Right renal pelvis (tissue), 4 donors: ENCODE results near the gene TRMT6. TPM values are rescaled to one million over a fixed set of nuclear protein-coding genes. Genes with fewer than 3 reads are reported as not detected.

Experiments
- DNase-seq, 4 donors: peaks; one replicate each; pipeline ENCODE4 v3.0.0-alpha.2; 2013; ENCODE audit warnings: low read depth in 4 of 4, low spot score in 3 of 4, missing footprints in 1 of 4
- polyA plus RNA-seq, 4 donors: library from polyadenylated mRNA; unstranded; fragments of 120-200 nt; gene quantifications; one replicate each; pipeline ENCODE4 v1.2.1, GENCODE V29; 2013; ENCODE audit not compliant: insufficient read length in 4 of 4

TRMT6 gene
- polyA plus RNA-seq, 4 donors, result 17.2 to 21.6 (median 20.1) TPM

- DNase-seq, result no peak
Observed at GRCh38 chr20:5913166-5913565, 37.2 kb downstream of the TRMT6 start.

- DNase-seq, result no peak
Observed at GRCh38 chr20:5910186-5910585, 40.1 kb downstream of the TRMT6 start.

- DNase-seq, result no peak
Observed at GRCh38 chr20:5908981-5909380, 41.4 kb downstream of the TRMT6 start.

- DNase-seq, result no peak
Observed at GRCh38 chr20:5900908-5901307, 49.4 kb downstream of the TRMT6 start.

GRCh38 chr20:5899444-5899843 lies 50.9 kb downstream of the TRMT6 start:
- no peak for DNase-seq

- DNase-seq, result no peak
Observed at GRCh38 chr20:5895626-5896025, 54.7 kb downstream of the TRMT6 start.

GRCh38 chr20:5893621-5894020 lies 56.7 kb downstream of the TRMT6 start:
- DNase-seq, result no peak

GRCh38 chr20:5893052-5893451 lies 57.3 kb downstream of the TRMT6 start:
- no peak for DNase-seq

GRCh38 chr20:5890773-5891441 lies 59.4 kb downstream of the TRMT6 start:
- DNase-seq, result no peak

GRCh38 chr20:5888041-5888440 lies 62.3 kb downstream of the TRMT6 start:
- DNase-seq, result no peak

- no peak for DNase-seq
Observed at GRCh38 chr20:5887386-5887785, 62.9 kb downstream of the TRMT6 start.

Other genes starting within 250 kb of the TRMT6 start
- 10 to 100 TPM in 3 of 4 donors, 1 to 10 TPM in 1; 7.9 to 12.8 (median 10.8) TPM for gene SHLD1, start 200.1 kb downstream of the TRMT6 start, polyA plus RNA-seq
- 10 to 100 TPM in 1 of 4 donors, 1 to 10 TPM in 3; 2.2 to 10.3 (median 3.4) TPM for gene CHGB, start 39.0 kb downstream of the TRMT6 start, polyA plus RNA-seq
- gene MCM8, start 119 bp upstream of the TRMT6 start, polyA plus RNA-seq, result 10 to 100 TPM; 12.6 to 15.4 (median 14.7) TPM
- gene CRLS1, start 55.6 kb upstream of the TRMT6 start, polyA plus RNA-seq, result 10 to 100 TPM; 82.2 to 97.6 (median 87.4) TPM
- gene LRRN4, start 103.5 kb upstream of the TRMT6 start, polyA plus RNA-seq, result 10 to 100 TPM in 3 of 4 donors, 1 to 10 TPM in 1; 9.6 to 15.5 (median 11.6) TPM
- 1 to 10 TPM; 3.0 to 5.6 (median 3.8) TPM for gene FERMT1, start 172.5 kb upstream of the TRMT6 start, polyA plus RNA-seq